Astrocyte (in vitro differentiated cells and primary cell): Measurements from ENCODE around the gene KCNJ18.
"Not testable (repeated sequence)": the region's sequence is repeated elsewhere in the genome, so short reads cannot be mapped to it uniquely, and the experiment has no call there.

Experiments
- EZH2 ChIP-seq: IDR thresholded peaks from 2 replicates; pipeline ENCODE4 v1.6.1; 2012; ENCODE audit warnings: mild to moderate bottlenecking, low read length, inconsistent platforms; ENCODE audit not compliant: insufficient read depth
- TF ChIP-seq, protein P1 (sequence below): IDR thresholded peaks from 2 replicates; pipeline ENCODE4 v1.5.1; 2011; ENCODE audit warnings: low read depth, mild to moderate bottlenecking, inconsistent platforms, low read length, moderate library complexity; ENCODE audit not compliant: insufficient read depth

DNA sequence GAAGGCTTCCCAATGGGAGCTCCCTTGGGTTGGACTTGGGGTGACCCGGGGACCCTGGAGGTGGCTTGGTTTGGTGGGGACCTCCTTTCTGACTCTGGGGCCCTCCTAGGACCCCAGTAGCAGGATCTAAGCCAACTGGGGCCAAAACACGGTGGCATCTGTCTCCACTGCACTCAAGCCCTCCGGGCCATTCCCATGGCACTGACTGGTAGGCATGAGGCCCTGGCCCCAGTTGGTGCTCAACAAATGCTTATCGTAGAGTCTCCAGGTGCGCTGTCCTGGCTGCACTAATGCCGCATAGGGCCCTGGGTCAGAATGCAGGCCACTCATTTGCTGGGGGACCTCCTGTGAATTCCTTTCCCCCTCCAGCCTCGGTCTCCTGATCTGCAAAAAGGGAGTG is 14.2 kb downstream of the KCNJ18 start:
- TF ChIP-seq, protein P1, sequence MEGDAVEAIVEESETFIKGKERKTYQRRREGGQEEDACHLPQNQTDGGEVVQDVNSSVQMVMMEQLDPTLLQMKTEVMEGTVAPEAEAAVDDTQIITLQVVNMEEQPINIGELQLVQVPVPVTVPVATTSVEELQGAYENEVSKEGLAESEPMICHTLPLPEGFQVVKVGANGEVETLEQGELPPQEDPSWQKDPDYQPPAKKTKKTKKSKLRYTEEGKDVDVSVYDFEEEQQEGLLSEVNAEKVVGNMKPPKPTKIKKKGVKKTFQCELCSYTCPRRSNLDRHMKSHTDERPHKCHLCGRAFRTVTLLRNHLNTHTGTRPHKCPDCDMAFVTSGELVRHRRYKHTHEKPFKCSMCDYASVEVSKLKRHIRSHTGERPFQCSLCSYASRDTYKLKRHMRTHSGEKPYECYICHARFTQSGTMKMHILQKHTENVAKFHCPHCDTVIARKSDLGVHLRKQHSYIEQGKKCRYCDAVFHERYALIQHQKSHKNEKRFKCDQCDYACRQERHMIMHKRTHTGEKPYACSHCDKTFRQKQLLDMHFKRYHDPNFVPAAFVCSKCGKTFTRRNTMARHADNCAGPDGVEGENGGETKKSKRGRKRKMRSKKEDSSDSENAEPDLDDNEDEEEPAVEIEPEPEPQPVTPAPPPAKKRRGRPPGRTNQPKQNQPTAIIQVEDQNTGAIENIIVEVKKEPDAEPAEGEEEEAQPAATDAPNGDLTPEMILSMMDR: not testable (repeated sequence)
- TF ChIP-seq EZH2: not testable (repeated sequence)
